NOMO-1 treated with dmso at 0.1 percent for 144 hours (cell line): Measurements from ENCODE around the gene SIK3.

Experiments used
- DNase-seq: peaks from one replicate; lab custom pipeline; 2025; ENCODE audit not compliant: unreplicated experiment; lab: John Stamatoyannopoulos, UW

The SIK3 gene

DNA sequence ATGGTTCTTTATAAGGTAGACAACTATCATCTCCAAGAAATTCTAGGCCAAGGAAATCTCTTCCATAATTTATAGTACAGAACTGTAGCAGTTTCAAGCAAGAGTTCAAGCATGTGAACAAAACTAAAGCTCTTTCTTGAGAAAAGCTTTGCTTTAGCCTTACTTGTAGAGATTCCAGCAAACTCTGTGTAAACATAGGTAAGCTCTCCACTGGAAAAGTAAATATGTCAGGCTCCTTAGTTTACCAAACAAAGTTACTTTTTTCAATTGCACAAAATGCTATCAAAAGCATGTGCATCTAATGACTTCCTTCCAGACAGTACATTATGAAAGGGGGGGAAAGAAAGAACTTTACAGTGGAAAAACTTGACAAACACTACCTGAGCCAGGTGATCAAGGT is 125.0 kb downstream of the SIK3 start:
- DNase-seq = no peak

DNA sequence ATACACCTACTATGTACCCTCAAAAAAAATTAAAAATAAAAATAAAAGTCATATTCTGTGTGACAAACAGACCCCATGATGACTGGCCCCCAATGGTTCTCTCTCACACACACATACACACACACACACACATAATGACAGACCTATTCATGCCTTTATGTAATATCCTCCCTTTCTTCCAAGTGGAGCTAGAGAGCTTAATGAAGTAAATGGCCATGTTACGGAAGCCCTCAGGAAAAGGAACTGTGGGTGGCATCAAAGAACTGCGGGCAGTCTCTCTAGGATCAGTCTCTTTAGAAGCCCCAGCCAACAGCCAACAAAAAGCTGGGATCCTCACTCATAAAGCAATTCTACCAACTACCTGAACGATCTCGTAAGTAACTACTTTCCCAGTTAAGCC is 125.5 kb downstream of the SIK3 start:
- no peak for DNase-seq

DNA sequence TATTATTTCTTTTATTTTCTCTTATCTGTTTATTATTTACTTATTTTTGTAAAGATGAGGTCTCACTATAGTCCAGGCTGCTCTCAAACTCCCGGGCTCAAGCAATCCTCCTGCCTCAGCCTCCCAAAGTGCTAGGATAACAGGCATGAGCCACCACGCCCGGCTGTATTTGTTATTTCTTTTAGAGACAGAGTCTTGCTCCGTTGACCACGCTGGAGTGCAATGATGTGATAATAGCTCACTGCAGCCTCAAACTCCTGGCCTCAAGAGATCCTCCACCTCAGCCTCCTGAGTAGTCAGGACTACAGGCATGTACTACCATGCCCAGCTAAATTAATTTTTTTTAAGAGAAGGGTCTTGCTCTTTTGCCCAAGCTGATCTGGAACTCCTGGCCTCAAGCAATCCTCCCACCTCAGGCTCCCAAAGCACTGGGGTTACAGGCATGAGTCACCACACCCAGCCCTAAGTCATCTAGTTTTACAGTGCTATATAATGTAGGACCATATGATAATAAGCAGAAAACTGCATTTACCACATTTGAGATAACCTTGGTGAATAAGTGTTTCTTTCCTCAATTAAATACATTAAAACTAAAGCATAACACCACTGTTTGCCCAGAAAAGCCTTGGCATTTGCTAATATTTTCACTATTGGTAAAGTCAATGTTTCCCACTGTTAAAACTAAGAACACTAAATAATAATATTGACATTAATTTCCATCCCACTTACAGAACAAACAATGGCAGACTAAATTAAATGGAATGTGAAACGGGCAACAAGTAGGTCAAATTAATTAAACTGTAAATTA is 127.5 kb downstream of the SIK3 start:
- no peak for DNase-seq

DNA sequence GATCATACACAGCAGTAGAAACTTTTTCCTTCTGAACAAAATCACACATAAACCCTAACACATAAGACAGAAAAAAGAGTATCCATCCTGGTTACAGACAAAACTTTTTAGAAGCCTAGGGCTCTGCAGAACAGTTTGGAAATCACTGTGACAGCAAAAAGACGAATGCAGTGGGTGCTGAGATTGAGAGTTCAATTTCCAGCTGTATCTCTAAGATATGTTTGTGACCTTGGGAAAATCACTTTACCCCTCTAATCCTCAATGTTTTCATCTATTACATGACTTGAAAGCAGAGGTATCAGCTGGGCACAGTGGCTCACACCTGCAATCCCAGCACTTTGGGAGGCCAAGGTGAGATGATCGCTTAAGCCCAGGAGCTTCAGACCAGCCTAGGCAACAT is 128.5 kb downstream of the SIK3 start:
- no peak for DNase-seq

DNA sequence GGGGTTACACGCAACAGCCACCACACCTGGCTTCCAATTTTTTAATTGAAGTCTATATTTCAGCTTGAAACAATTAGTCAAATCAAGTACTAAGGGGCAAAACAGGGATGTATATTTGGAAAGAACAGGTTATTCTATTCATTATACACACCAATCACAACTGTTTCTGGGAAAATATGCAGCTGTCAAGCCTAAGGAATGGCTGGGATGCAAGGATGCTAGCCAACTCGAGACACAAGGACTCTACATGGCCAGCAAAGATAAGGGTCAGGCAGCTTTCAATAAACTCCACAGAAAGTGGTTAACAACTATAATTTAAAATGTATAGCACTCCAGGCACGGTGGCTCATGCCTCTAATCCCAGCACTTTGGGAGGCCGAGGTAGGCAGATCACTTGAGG is 134.0 kb downstream of the SIK3 start:
- DNase-seq = no peak

DNA sequence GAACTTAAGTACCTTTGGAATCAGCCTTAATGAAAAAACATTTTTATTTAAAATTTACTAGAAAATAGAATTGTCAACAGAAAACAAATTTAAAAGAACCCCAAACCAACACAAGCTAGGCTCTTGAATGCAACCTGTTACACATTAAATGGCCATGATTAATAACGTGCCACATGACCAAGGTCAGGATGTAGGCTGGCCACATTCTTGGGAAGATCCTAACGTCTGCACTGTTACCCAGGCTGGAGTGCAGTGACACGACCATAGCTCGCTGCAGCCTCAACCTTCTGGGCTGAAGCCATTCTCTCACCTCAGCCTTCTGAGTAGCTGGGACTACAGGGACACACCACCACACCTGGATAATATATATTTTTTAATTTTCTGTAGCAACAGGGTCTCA is 134.4 kb downstream of the SIK3 start:
- DNase-seq = no peak

DNA sequence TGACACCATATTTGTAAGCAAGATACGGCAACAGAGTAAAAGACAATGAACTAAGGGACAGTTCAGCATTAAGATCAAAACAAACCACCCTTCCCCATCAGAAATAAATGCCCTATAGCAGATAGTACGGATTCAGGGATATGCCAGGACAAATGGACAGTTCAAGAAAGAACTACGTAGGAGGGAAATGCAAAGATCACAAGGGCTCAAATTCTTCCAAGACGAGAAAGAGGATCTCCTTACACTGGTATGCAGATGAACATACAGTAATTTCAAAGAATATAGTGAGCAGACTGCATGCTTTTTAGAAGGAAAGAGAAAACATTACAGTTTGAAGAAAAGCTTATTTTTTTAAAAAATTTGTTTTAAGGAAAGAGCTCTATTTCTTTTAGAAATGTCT is 136.1 kb downstream of the SIK3 start:
- no peak for DNase-seq

DNA sequence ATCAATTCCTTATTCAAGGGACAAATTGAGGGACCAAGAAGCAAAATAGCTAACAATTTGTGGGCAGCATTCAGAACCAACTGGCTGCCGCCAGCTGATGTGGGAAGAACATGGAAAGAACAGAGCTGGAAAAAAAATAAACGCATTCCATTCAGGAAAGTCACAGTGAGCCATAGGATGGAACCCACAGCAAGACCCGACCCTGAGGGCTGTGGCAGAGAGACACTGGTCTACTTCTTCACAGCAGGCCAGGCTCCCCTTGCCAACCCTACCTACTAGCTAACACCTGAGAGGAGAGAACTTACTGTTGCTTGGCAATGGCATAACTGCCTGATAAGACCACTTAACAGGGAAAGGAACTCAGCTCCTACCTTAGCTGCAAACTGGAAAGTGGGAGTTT is 137.3 kb downstream of the SIK3 start:
- no peak for DNase-seq

DNA sequence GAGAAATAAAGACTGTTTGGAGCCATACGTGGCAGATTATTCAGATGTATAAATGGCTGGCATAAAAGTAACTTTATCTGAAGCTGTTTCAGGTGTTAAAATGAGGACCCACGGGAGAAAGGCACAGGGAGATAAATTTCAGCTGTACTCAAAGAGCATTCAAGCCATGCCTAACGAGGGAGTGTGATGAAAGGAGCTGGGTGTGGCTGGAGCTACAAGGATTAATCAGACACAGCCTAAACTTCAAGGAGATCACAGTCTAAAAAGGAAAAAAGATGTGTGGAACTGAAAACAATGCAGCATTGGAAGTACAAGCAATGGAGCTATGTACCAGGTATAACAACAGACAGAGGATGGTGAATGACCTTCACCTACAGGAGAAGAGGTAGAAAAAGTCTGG is 140.0 kb downstream of the SIK3 start:
- DNase-seq = no peak

DNA sequence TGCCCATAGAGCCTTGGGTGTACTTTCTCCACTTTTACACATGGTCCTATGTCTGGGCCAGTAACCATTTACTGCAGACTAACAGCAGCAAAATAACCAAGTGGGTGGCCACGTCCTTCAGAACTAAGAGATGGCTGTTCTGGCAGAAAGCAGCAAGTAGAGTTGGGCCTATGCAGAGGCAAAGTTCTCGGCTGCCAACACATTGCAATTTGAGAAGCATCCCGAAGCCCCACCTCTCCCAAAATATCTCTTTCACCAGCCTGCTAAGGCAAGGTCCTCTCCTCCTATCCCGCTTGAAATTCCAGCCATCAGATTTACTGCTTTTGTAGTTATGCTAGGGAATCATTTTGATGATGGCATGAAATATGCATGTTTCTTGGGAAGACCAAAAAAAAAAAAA is 142.3 kb downstream of the SIK3 start:
- DNase-seq = no peak

DNA sequence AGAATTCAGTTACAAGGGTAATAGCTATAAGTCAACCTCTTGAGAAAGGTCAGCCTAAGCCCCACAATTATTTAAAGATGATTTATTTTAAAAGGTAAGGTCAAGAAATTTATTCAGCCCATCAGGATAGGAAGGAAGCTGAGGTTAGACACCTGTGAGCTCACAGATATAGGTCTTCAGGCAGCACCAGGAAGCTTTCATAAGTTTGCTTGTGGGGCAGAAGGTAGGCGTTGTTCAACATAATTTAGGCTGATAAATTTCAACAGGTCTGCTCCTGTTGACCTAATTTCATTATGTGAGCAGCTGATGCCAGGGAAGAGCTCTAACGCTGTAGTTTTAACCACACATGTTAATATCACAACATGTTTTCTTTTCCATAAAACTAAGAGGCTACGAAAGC is 142.7 kb downstream of the SIK3 start:
- DNase-seq = no peak

DNA sequence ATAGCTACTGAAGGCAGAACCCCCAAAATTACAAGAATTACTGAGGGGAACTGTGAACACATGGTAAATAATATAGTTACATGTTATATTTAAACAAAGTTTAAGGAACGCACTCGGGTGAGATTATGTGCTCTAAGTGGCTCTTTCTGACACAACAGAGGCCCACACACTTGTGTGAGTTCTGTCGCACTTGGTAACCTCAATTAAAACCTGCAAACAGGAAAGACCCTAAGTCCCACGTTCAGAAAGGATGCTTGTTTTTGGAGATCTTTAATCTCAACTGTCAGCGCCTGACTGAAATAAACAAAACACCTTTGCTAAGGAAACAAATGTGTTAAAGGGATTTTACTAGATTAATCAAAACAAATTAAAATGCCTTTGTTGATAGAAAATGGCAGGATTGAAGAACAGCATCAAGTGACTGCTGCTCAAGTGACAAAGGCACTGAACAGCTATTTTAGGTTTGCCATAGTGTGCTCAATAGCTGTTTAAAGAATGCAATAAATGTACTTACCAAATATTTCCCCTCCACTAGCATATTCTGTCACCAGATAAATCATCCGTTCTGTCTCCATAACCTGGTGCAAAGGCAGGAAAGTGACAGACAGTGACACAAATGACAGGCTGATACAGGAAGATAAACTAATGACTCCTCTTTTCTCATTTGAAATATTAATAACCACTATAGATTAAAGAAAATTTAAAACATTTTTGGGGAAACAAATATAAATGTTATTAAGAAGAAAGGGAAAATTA is 144.5 kb downstream of the SIK3 start:
- no peak for DNase-seq

DNA sequence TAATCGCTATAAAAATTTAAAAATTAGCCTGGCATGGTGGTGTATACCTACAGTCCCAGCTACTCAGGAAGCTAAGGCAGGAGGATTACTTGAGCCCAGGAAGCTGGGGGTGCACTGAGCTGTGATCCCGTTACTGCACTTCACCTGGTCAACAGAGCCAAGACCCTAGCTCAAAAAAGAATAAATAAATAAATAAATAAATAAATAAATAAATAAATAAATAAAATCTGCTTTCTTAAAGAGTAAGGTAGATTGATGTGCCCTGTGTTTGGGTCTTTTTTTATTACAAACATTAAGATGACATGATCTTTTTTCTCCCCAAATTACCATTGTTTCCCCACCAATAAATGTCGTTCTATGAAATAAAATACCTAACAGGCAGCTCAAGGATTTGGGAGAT is 146.5 kb downstream of the SIK3 start:
- no peak for DNase-seq

DNA sequence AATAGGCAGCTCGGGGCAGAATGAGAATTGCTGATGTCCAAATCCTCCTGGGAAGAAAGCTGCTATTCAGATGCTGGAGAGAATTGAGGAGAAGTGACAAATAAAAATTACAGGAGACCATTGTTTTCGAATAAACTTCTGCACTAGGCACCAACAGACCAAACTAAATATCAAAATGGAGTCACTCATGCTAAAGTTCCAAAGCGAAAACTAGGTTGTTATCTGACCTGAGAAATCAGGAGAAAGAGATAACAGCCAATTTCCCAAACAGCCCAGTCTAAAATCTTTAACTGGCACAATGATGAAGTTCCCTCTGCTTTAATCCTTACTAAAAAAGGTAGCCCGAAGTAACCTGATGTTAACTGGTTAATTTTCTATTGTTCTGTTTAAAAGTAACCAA is 148.0 kb downstream of the SIK3 start:
- DNase-seq = no peak

DNA sequence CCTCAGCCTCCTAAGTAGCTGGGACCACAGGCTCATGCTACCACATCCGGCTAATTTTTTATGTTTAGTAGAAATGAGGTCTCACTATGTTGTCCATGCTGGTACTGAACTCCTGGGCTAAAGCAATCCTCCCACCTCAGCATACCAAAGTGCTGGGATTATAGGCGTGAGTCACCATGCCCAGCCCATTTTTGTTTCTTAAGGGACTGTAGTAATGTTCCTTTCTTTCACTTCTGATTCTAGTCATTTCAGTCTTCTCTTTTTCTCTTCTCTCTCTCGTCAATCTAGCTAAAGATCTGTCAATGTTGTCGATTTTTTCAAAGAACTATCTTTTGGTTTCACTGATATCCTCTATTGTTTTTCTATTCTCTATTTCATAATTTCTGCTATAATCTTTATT is 149.8 kb downstream of the SIK3 start:
- DNase-seq = peak; percentile 60

DNA sequence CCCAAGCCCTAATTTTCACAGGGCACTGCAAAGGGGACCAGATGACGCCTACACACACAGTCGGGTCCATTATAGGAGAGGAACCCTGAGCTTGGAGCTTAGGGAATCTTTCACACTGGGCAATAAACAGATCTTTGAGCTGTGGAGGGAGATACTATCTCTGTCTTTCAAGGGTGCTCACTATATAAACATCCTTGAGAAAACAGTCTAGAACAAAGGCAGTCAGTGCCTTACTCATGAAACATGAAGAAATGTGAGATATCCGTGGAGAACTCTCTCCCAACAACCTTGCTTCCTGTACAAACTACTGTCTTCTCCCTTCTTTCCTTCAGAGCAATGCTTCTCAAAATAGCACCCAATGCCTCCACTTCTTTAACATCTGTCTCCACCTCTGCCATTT is 151.8 kb downstream of the SIK3 start:
- DNase-seq = no peak

DNA sequence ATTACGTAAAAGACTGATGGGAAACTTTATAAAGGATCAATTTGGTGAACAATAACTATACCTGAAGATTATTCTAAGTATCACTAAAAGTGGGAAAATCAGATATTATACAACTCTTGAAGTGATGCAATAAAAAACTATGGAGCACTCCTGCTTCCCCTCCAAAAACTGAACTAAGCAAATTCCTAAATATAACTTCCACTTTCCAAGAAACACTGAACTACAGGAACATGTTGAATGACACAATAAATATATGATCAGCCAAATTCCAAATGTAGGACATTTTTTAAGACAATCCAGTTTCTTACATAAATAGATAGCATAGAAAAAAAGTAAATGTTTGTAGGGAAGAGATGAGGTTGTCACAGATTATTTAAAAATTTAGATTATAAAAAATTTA is 158.7 kb downstream of the SIK3 start:
- no peak for DNase-seq

DNA sequence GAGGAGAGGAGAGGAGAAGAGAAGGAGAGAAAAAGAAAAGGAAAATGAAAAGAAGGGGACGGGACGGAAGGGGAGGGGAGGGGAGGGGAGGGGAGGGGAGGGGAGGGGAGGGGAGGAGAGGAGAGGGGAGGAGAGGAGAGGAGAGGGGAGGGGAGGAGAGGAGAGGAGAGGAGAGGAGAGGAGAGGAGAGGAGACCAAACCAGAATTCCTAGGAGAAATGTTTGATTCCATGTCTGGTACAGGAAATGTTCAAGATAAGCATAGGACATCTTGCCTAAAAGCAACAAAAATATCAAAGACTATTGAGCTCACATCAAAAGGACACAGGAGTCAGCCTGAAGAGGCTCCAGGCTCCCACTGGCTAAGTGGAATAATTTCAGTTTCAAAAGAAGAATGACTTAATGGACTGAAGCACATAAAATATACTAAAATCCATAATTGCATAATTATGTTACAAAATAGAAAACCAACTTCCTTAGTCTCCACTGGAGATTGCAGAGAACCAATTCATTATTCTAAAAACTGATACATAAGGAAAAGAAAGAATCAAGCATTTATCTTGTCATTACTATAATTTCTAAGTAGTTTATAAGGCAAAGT is 159.7 kb downstream of the SIK3 start:
- no peak for DNase-seq

DNA sequence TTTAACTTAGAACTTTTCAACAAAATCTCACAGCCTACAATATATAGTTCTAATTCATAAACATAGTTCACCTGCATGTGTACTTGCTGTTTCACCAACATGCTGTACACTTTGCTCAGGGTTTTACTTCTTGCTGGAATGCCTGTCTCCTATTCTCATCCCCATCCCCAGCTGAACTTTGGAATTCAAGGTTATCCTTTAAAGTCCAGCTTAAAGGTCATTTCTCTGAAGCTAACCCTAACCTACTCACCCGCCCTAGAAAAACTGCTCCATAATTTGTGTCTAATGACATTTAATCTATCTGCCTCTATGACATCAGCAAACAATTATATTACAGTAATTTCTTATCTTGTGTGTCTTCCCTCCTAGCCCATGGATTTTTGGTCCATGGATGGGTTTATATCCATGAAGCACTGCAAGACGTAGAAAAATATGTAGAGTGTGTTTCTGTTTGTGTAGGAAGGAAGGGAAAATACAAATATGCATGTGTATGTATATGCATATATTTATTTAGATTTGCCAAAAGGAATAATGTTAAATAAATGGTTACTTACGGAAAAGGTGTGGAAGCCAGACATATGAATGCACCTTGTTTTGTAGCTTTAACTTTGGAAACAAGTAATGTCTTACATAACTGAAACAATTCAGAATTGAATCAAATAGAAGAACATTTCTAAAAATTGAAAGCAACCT is 161.3 kb downstream of the SIK3 start:
- no peak for DNase-seq

DNA sequence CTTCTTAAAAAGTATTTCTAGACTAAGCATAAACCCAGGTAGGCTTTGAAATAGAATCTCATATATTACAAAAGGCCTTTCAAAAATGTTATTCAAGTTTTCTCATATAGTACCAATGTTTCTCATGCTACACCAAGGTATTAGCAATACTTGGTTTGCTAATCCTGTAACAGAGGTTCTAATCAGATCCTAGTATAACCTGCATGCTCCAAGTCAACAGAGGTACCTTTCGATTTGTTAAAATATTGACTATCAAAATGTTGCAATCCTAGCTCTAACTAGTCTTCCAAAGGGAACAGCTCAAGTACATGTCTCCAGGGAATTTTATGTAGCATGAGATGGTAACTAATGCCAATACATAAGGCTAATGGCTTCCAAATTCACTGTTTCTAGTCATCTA is 162.7 kb downstream of the SIK3 start:
- no peak for DNase-seq

DNA sequence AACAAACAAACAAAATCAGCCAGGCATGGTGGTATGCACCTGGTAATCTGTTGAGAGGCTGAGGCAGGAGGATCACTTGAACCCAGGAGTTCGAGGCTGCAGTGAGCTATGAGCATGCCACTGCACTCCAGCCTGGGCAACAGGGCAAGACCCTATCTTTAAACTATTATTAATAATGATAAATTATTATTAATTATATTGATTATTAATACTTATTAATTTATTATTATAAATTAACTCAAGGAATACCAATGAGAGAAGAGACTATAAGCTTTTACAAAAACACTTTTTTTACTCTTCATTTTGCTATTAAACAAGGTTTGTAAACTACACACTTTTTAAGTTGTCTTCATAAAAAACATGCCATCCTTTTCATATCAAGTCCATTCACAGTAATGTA is 163.1 kb downstream of the SIK3 start:
- no peak for DNase-seq

DNA sequence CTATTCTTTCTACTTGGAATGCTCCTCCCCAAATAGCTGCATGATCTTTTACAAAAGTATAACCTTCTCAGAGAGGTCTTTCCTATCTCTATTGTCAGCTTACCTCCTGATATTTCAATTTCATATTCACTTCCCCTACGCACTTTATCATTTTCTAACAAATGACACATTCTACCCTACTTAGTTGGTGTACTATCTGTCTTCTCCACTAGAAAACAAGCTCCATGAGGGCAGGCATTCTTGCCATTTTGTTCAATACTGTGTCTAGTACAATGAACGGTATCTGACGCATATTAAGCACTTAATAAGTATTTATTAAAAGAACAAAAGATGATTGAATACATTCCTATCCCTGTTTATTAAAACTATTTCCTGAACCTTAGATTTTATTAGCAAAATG is 164.3 kb downstream of the SIK3 start:
- no peak for DNase-seq
